ENCODE data around the gene DHX15.

DNA sequence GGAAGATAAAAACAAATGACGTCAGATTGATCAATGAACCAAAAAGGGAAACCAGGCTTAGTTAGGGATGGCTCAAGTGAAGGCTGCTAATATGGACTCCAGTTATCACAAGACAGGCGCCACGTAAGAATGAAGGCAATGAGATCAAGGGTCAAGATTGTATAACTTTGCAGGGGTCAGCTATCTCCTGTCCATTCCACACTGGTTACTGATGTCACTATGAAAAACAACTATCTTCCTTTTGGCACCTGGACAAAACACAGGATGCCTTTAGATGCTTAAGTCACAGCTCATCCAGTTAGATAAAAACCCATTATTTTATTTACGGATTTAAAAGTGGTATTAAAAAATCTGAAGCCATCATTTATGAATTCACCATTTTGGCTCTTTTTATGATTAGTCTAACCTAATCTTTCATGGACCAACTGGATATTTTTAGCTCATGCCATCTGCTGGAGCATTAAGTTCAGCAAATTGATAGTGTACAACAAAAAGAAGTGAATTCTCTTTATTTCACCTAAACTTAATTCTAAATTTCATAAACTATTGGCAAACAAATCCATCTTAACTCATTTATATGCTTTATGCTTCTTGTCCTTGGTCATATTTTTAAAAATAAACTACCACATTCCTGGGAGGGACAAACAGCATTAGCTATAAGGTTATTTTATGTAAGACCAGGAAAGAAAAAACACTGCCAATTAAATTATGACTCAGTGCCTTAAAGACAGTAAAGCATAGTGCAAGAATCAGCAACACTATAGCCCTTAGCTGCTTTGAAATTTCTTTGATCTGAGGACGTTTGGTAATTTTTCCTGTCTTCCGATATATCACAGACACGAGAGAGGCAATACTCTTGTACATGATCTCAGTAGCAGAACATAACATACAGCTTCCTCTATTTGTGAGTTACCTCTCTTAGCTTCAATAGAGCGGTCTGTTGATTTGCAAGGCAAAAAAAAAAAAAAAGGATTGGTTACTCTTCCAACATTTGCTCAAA lies 27.0 kb downstream of the DHX15 start:
- no peak for TF ChIP-seq CTCF (conservative IDR thresholded peaks at IDR 0.05; ENCODE audit: low read length)
- TF ChIP-seq EZH2phosphoT487 (IDR thresholded peaks at IDR 0.05; ENCODE audit: borderline replicate concordance), result no peak

All from Loucy (cell line).